Endodermal cell (in vitro differentiated cells): ENCODE measurements around the gene ARHGEF39. TPM values are rescaled to one million over a fixed set of nuclear protein-coding genes. Genes with fewer than 3 reads are reported as not detected.
A peak's percentile ranks its signal among the peaks of the same experiment; 100 is the strongest.

Experiments used
- DNase-seq: peaks from one replicate; pipeline ENCODE4 v3.0.0-alpha.2; 2017
- H3K27ac ChIP-seq: 2 replicates; pipeline ENCODE4 v1.5.1; 2013; ENCODE audit warnings: mild to moderate bottlenecking, low read depth, low read length, moderate library complexity
- H3K27me3 ChIP-seq: 2 replicates; pipeline ENCODE4 v1.6.1; 2013; ENCODE audit warnings: mild to moderate bottlenecking, low read length, moderate library complexity; ENCODE audit not compliant: insufficient read depth, control insufficient read depth, poor library complexity, severe bottlenecking
- H3K36me3 ChIP-seq: 2 replicates; pipeline ENCODE4 v1.7.0; 2013; ENCODE audit warnings: mild to moderate bottlenecking, low read length, moderate library complexity; ENCODE audit not compliant: control insufficient read depth, insufficient read depth
- H3K4me1 ChIP-seq: one replicate; pipeline ENCODE4 v1.7.0; 2013; ENCODE audit warnings: low read length; ENCODE audit not compliant: control insufficient read depth, insufficient read depth
- H3K4me3 ChIP-seq: 2 replicates; pipeline ENCODE4 v1.5.1; 2013; ENCODE audit warnings: mild to moderate bottlenecking, low read length, moderate library complexity
- H3K9ac ChIP-seq: 2 replicates; pipeline ENCODE4 v1.6.1; 2013; ENCODE audit warnings: mild to moderate bottlenecking, low read length, moderate library complexity; ENCODE audit not compliant: poor library complexity, severe bottlenecking; ENCODE audit errors: extremely low read depth
- H3K9me3 ChIP-seq: 2 replicates; pipeline ENCODE4 v1.6.1; 2013; ENCODE audit warnings: mild to moderate bottlenecking, low read length, moderate library complexity; ENCODE audit not compliant: control insufficient read depth
- H3K27ac Mint-ChIP-seq: 2 replicates; pipeline ENCODE4 v1.8.0; 2020; ENCODE audit warnings: mixed read lengths
- H3K27me3 Mint-ChIP-seq: 2 replicates; pipeline ENCODE4 v1.8.0; 2021; ENCODE audit warnings: mild to moderate bottlenecking, mixed read lengths; ENCODE audit not compliant: insufficient read depth
- H3K36me3 Mint-ChIP-seq: 2 replicates; pipeline ENCODE4 v1.8.0; 2020; ENCODE audit warnings: low read depth, mixed read lengths
- H3K4me1 Mint-ChIP-seq: 2 replicates; pipeline ENCODE4 v1.8.0; 2020; ENCODE audit warnings: mixed read lengths
- H3K4me3 Mint-ChIP-seq: 2 replicates; pipeline ENCODE4 v1.8.0; 2020; ENCODE audit warnings: mild to moderate bottlenecking, moderate library complexity, mixed read lengths
- H3K9me3 Mint-ChIP-seq: 2 replicates; pipeline ENCODE4 v1.8.0; 2020; ENCODE audit warnings: mild to moderate bottlenecking, mixed read lengths
- WGBS, 2 experiments: methylation state at CpG; one replicate each; pipeline versions ENCODE4 v1.1.5 to v1.1.7; 2013; ENCODE audit warnings: missing lambda C conversion rate in 2 of 2, mixed read lengths in 1 of 2; ENCODE audit not compliant: insufficient coverage in 1 of 2, insufficient read length in 1 of 2; 5-methylcytosine and 5-hydroxymethylcytosine counted together
- total RNA-seq, 2 donors: library from RNA; stranded (reverse); fragmentation: NEBNext Ultra II Directional in 1 of 2; extraction: Animal tissue kit (Norgen Biotek cat#: 25700) in 1 of 2; gene quantifications; 2 replicates in 1 of 2; 3 replicates in 1 of 2; pipeline ENCODE4 v1.2.1, GENCODE V29; 2021
- TF ChIP-seq, protein P1 (sequence below): fragments of 200-600 bp; sonication (generic); conservative IDR thresholded peaks from 2 replicates; pipeline ENCODE4 v1.5.0; 2021; ENCODE audit warnings: antibody characterized with exemption, mild to moderate bottlenecking

Gene ARHGEF39
- total RNA-seq, 2 donors from 2014 or later = 22.1 to 36.4 TPM

DNA sequence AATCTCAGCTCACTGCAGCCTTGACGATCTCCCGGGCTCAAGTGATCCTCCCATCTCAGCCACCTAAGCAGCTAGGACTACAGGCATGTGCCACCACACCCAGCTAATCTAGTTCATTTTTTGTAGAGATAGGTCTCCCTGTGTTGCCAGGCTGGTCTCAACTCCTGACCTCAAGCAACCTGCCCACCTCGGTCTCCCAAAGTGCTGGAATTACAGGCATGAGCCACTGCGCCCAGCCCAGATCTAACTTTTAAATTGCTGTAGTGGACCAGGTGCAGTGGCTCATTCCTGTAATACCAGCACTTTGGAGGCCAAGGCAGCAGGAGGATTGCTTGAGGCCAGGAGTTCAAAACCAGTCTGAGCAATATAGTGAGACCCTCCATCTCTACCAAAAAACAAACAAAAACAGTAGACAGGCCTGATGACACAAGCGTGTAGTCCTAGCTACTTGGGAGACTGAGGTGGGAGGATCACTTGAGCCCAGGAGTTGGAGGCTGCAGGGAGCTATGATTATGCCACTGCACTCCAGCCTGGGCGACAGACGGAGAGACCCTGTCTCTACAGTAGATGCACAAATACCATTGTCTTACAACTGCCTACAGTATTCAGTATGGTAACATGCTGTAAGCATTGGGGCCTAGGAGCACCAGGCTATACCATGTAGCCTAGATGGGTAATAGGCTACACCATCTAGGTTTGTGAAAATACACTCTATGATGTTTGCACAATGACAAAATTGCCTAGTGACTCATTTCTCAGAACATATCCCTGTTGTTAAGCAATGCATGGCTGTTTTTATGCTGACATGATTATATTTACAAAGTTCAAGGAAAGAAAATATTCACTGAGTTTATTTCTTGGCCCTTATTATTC, 12.8 kb downstream of the ARHGEF39 start:
- Histone ChIP-seq H3K4me1 (no peaks in the 10 kb centered on the region), H3K36me3 (no peaks in the 10 kb centered on the region), H3K27ac (no peak overlapping the region), H3K9me3 (no peaks in the 10 kb centered on the region), H3K27me3 (no peaks in the 10 kb centered on the region), H3K9ac (no peak overlapping the region), H3K4me3 (no peak overlapping the region)
- Mint-ChIP-seq H3K4me1 (peaks cover 3% of the 10 kb centered on the region), H3K27me3 (peaks cover 24% of the 10 kb centered on the region), H3K27ac (no peak overlapping the region), H3K36me3 (no peaks in the 10 kb centered on the region), H3K9me3 (no peaks in the 10 kb centered on the region), H3K4me3 (no peak overlapping the region)
- WGBS, 2 experiments = 92 to 94% methylated on average over 6 to 7 of the region's 7 CpGs
- TF ChIP-seq, protein P1, sequence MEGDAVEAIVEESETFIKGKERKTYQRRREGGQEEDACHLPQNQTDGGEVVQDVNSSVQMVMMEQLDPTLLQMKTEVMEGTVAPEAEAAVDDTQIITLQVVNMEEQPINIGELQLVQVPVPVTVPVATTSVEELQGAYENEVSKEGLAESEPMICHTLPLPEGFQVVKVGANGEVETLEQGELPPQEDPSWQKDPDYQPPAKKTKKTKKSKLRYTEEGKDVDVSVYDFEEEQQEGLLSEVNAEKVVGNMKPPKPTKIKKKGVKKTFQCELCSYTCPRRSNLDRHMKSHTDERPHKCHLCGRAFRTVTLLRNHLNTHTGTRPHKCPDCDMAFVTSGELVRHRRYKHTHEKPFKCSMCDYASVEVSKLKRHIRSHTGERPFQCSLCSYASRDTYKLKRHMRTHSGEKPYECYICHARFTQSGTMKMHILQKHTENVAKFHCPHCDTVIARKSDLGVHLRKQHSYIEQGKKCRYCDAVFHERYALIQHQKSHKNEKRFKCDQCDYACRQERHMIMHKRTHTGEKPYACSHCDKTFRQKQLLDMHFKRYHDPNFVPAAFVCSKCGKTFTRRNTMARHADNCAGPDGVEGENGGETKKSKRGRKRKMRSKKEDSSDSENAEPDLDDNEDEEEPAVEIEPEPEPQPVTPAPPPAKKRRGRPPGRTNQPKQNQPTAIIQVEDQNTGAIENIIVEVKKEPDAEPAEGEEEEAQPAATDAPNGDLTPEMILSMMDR = no peak
- DNase-seq = no peak

DNA sequence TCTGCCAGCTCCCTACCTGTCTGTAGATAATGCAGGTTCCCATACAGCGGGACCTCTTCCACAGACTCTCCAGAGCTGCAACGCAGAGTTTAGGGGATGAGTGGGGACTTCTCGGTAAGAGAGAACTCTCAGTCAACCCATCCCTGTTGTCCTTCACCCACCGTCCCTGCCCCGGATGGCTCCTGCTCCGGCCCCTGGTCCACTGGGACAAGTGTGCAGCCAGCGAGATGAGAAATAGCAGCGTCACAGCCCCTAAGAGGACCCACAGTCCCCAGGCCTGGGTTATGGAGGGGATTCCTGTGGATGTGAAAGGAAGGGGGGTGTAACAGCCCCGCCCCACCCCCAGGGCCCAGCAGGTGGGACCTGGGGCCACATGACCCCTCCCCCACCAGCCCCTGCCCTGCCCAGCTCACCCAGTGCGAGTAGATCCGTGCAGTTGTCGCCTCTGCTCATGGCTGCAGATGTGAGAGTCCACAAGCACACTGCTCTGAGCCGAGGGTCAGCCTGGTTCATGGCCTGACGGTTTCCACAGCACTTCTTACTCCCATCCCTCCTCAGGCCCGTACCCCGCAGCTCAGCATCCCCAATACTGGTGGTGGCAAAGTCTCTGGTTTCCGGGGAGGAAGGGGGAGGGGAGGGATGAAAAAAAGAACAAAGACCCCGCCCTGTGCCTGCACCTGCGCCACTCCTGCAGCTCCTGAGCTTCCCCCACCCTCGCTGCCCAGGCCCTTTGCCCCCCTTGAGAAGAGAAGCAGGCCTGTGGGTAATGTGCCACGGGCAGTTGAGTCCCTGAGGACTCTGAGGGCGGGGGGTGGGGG, 14.4 kb downstream of the ARHGEF39 start, which contains the start of gene SIT1:
Gene SIT1 (minus strand): TSS at position 591 of the 818 bp plus-strand sequence. CDS start 78 bp downstream, at position 513.
- TF ChIP-seq, protein P1 = no peak
- no peaks in the 10 kb centered on the region for H3K4me1 ChIP-seq
- peaks cover 12% of the 10 kb centered on the region for H3K27me3 Mint-ChIP-seq
- no peak within 1 kb of the TSS for H3K9ac ChIP-seq
- H3K36me3 ChIP-seq = no peaks in the 10 kb centered on the region
- peaks cover 3% of the 10 kb centered on the region for H3K4me1 Mint-ChIP-seq
- 72% methylated on average over 5 to 22 of the region's 22 CpGs for WGBS, 2 experiments
- no peak within 1 kb of the TSS for H3K27ac Mint-ChIP-seq
- H3K27ac ChIP-seq = no peak within 1 kb of the TSS
- H3K36me3 Mint-ChIP-seq = no peaks in the 10 kb centered on the region
- H3K4me3 ChIP-seq = no peak within 1 kb of the TSS
- H3K9me3 ChIP-seq = no peaks in the 10 kb centered on the region
- DNase-seq = peak; percentile 57
- no peaks in the 10 kb centered on the region for H3K9me3 Mint-ChIP-seq
- H3K4me3 Mint-ChIP-seq = no peak within 1 kb of the TSS
- H3K27me3 ChIP-seq = no peaks in the 10 kb centered on the region

DNA sequence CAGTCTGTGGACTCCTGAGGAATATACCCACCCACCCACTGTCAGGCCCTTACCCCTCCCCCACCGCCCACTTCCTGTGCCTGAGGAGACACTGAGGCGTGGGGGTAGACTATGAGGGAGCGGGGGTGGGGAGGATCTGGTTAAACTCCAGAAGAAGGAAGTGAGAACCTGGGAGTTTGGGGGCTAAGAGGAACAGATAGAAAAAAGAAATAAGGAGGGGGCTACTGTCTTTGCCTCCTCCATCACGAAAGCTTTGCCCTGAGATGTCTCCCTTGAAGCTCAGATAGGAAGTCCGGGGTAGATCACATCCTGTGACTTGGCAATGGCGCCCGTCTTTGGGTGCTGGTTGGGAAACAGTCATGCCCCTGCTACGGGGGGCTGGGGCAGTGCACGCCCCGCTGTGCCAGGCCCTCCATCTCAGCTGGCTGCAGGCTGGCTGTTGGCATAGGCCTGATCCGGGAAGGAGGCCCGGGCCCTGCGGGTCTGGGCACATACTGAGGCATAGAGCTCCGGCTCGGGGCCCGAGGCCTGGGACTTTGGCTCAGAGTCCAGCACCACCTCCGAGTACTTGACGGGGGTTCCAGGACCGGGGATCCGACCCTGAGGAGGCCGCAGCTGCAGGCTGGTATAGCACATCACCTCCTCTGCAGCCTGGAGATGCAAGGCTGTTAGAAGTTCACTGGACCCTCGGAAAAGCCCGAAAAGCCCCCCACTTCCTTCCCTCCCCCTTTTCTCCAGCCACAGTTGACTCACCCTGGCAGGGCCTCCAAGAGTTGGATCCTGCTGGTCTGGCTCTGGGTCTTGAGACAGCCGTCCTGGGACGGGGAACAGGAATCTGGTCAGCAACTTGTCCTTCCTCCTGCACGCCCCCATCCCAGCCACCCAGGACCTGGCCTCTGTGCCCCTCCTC, 15.3 kb downstream of the ARHGEF39 start:
- DNase-seq = no peak
- TF ChIP-seq, protein P1 = no peak
- no peaks in the 10 kb centered on the region for H3K9me3 ChIP-seq
- no peaks in the 10 kb centered on the region for H3K36me3 Mint-ChIP-seq
- no peak overlapping the region for H3K4me3 Mint-ChIP-seq
- H3K27ac ChIP-seq = no peak overlapping the region
- no peaks in the 10 kb centered on the region for H3K36me3 ChIP-seq
- H3K27me3 ChIP-seq = no peaks in the 10 kb centered on the region
- no peaks in the 10 kb centered on the region for H3K4me1 ChIP-seq
- H3K9ac ChIP-seq = no peak overlapping the region
- 92 to 94% methylated on average over 12 to 26 of the region's 26 CpGs for WGBS, 2 experiments
- no peak overlapping the region for H3K4me3 ChIP-seq
- H3K27ac Mint-ChIP-seq = no peak overlapping the region
- H3K9me3 Mint-ChIP-seq = no peaks in the 10 kb centered on the region
- peaks cover 12% of the 10 kb centered on the region for H3K27me3 Mint-ChIP-seq
- H3K4me1 Mint-ChIP-seq = peaks cover 3% of the 10 kb centered on the region
